ENCODE data around the gene GPBAR1.
"Not testable (repeated sequence)": the region's sequence is repeated elsewhere in the genome, so short reads cannot be mapped to it uniquely, and the experiment has no call there.

The GPBAR1 gene

DNA sequence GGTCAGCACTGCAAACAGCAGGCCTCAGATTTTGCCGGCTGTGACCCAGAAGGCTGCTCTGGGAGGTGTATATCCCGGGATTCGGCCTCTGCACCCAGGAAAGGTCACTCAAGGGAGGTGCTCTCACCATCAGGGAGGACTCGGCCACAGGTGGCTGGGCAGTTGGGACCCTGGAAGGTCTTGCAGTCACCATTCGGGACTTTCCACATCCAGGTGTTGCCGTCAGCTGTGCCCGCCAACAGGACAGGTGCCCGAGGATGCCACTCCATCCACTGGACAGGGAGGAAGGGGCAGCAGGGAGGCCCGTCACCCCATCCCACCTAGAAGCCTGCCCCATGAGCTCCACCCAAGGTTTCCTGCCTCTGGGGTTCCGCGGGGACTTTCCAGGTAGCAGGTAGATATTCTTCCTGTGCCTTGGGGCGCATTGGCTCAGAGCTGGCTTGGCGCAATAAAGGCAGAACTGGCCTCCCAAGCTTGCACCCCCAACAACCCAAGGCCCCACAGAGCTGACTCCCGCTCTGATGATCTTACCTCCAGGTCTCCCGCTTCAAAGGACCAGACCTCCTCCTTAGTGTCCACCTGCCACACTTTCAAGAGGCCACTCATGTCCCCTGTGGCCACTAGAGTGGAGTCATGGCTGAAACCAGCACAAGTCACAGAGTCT is 5.6 kb downstream of the GPBAR1 start:
- DNase-seq = no peak

DNA sequence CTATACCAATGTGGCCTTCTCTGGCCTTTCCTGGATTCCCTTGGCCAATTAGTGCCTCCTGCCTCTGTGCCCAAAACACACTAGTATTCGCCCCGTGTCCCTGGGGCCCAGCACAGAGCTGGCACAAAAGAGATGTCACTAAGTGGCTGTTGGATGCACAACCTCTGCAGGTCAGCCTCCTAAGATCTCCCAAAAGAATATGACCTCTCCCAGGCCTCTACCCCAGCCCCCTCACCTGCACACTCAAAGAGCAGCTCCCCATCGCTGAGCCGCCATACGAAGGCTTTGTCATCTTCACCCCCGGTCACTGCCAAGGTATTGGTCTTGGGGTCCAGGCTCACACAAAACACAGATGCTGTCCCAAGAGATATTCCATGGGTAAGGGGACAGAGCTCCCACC is 6.4 kb downstream of the GPBAR1 start:
- DNase-seq = no peak

DNA sequence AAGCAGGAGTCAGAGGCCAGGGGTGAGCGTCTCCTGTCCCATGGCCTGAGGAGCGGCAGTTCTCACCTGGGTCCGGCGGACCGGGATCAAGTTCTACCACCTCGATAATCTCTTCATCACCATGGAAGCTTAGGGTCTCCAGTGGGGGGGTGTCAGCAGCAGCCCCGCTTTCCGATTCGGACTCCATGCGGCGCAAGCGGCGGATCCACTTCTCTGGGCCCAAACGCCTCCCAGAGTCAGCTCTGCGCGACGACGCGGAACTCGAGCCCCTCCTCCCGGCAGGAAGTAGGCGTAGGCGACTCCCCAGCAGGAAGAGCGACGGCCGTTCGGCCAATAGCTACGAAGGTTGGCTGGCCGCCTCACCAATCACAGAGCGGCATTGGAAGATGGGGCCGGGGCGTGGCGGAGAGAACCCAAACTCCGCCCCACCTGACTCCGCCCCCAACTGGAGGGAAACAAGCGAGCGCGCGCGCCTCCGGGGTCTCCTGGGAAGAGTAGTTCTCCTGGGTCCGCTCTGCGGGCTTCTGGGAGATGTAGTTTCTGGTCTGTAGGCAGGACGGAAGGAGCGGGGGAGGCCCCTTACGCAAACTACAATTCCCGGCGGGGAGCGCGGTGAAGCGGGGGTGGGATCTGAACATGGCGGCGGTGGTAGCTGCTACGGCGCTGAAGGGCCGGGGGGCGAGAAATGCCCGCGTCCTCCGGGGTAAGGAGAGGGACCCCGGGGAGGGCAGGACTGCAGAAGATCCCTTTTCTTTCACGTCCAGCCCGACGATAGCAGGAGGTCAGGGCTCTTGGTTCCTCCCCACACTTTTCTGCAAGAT is 9.3 kb downstream of the GPBAR1 start, which contains the start of the genes AAMP and PNKD:
Gene AAMP (minus strand): TSS at position 238 of the 821 bp plus-strand sequence. CDS start 51 bp downstream, at position 187.
Gene PNKD (plus strand): TSS at position 620 of the 821 bp plus-strand sequence. CDS start 17 bp downstream, at position 637.
- peak; percentile 94 to 100 (median 100) for DNase-seq

DNA sequence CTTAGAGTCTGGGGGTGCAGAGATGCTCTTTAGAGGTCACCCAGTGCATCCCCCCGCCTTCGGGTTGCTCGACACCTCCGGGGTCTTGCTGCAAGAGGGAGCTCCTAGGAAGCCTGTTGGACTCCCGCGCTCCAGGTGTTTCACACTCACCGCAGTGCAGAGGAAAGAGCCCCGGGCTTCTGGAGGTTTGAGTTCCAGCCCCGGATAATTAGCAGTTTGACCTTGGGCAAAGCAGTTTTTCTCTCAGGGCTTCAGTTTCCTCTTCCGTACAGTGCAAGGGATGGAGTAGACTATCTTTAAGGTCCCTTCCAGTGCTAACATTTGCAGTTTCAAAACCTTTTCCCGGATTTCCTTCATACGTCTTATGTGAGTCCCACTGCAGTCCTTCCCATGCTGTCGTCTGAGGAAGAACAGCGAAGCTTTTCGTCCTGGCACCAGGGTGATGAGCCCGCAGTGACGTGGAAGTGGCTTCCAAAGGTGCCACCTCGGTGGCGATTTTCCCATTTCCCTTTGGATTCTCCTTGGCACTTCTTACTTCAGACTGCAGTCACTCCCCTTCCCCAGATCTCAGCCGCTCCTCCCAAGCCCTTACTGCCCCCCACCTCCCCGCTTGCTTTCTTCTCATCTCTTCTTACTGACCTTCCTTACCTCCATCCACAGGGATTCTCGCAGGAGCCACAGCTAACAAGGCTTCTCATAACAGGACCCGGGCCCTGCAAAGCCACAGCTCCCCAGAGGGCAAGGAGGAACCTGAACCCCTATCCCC is 10.1 kb downstream of the GPBAR1 start:
- peak in 4 of 56 donors; percentile 56 to 80 (median 64) for DNase-seq

DNA sequence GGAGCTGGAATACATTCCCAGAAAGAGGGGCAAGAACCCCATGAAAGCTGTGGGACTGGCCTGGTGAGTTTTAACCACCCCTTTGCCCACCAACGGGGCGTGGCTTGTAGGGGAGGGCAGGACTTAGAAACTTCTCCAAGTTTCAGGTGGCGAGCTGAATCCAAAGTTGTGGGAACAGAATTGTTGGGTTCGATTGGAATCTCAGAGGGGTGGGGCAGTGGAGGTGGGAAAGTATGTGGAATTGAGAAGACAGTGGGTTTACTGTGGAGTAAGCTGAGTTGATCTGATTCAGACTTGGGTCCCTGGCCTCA is 10.6 kb downstream of the GPBAR1 start:
- no peak for DNase-seq

DNA sequence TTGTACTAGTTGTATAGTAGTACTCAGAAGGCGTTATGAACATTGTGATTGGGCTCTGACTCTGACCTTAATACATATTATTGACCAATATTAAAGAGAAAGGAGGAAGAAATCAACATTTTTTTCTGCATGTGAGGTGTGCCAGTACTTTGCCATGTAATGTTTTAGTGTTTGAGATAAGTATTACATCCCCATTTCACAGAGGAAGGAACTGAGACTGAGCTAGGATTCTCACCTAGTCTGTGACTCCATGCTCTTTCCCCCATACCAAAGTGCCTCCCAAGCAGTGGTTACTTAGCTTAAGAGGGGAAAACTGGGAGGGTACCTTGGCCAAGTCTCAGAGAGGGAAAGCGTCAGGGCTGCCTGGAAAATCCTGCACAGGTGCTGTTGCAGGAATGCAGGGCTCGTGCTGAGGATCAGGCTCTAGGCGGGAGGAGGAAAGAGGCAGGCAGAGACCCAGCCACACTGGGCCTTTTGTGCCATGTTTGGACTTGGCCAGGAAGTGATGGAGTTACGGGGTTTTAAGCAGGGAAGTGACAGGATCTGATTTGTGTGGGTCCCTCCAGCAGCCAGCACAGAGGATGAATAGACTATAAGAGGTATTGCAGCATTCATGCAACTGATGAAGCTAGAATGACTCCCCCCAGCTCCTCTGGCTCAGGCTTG is 11.2 kb downstream of the GPBAR1 start:
- no peak for DNase-seq

DNA sequence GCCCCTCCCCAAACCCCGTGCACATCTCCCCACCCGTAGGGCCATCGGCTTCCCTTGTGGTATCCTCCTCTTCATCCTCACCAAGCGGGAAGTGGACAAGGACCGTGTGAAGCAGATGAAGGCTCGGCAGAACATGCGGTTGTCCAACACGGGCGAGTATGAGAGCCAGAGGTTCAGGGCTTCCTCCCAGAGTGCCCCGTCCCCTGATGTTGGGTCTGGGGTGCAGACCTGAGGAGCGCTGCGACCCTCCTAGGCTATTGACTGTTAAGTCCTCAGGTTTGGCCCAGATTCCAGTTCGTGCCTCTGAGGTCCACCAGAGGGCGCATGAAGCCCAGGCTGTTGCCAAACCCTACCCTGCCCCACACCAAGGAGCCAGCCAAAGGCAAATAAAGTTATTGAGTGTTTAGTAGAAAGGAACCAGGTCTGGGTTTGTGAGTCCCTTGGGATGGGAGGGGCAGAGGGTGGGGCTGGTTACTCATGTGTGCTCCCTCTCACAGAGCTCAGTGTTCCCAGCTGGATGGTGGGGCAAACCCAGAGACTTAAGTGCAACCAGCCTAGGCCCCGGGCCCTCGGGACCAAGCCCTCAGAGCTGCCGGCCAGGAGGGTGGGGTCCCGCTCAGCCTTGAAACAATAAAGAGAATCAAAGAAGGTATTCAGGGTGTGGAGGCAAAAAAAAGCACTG is 11.9 kb downstream of the GPBAR1 start:
- peak in 53 of 56 donors; percentile 27 to 86 (median 65) for DNase-seq

DNA sequence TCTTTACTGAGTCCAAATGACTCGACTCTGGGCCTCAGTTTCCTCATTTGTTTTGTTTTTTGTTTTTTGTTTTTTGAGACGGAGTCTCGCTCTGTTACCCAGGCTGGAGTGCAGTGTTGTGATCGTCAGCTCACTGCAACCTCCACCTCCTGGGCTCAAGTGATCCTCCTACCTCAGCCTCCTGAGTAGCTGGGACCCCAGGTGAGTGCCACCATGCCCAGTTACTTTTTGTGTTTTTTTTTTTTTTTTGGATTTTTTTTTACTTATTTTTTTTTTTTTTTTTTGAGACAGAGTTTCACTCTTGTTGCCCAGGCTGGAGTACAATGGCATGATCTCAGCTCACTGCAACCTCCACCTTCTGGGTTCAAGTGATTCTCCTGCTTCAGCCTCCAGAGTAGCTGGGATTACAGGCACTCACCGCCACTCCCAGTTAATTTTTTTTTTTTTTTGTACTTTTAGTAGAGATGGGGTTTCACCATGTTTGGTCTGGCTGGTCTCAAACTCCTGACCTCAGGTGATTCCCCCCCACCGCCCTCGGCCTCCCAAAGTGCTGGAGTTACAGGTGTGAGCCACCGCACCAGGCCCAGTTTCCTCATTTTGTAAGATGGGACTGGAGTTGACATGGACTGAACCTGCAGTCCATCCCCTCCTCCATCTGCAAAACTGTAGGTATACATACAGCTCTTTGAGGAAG is 12.5 kb downstream of the GPBAR1 start:
- DNase-seq = not testable (repeated sequence)

DNA sequence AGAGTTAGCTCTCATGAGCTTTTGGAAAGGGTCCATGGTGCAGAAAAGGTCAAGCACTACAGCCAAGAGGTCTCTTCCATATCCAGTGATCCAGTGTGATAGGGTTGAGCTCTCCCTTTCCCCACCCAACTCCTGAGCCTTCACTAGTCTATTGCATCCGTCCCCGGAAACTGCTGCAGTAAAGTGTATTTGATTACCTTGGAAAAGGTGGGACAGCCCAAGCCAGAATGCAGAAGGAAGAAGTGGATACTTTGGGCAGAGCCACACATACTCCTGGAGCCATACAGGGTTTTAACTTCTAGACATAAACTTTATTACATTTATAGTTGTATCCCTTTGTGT is 13.1 kb downstream of the GPBAR1 start:
- no peak for DNase-seq

DNA sequence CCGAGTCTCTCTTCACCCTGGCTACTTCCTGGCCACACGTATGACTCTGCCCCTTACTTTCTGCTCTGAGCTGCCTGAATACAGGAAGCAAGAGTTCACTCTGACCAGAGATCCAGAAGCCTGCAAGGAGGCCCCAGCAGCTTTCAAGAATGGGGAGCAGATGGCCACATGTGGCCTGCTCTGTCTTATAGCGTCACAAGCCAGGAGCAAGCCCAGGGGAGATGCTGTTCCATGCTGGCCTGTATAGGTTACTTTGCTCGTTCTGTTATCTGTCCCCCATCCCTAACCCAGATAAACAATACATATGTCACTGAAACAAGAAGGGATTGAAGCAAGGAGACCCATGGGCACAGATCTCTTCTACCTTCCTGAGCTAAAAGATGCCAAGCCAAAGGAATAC is 13.8 kb downstream of the GPBAR1 start:
- no peak for DNase-seq

DNA sequence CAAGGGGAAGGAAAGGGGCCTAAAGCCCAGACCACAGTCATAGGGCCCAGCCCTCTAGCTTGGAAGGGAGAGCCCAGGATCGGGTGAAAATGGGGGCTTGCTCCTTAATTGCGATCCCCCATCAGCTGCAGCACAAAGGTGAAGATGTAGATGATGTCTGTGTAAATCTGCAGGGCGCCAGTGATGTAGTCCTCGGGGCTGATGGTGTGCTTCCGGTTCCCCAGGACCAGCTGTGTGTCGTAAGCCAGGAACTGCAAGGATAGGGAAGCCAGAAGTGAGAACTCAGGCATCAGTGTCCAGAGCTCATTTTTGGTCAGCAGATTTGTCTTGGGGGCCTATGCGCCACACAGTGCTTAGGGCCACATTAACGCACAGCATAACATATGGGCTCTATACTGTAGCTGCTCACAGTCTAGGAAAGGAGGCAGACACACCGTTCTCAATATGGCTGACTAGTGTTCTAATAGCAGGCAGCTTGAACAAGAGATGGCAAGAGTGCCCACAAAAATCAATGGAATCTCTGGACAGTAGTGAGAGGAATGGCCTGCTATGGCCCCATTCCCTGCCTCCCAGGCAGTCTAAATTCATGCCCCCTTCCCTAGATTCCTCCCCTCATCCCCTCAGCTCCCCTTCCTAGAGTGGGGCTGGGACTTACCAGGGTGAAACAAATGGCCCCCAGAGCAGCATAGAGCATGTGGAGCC is 14.7 kb downstream of the GPBAR1 start:
- DNase-seq = no peak

DNA sequence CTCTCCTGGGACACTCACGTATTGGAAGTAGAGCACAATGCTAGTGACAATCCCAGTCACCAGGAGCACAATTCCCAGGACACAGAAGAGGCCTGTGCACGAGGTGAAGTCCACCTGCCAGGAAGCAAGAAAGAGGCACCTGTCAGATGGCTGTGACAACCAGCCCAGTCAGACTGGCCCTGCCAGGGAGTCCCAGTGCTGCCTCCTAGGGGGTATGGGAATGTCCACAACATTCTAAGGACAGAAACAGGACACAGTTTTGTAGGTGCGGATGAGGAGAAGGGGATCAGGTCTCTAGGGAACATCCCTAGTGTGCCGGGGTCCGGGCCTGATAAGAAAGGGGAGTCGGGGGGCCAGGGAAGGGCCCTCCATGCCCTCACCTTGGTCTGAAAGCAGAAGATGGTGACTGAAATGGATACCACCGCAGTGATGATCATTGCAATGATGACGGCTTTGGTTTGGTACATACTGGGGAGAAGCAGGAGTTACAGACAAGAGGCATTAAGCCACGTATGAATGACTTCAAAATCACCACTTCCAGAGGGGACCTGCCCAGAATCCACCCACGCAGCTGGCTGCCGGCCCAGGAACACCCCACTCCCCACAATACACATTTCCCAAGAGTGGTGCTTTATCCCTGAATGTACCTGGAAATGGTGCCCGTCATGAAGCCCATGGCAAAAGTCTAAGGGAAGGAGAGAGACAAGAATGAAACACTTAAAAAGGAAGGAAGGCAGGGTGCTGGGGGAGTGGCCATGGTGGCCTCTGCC is 16.4 kb downstream of the GPBAR1 start:
- no peak for DNase-seq

DNA sequence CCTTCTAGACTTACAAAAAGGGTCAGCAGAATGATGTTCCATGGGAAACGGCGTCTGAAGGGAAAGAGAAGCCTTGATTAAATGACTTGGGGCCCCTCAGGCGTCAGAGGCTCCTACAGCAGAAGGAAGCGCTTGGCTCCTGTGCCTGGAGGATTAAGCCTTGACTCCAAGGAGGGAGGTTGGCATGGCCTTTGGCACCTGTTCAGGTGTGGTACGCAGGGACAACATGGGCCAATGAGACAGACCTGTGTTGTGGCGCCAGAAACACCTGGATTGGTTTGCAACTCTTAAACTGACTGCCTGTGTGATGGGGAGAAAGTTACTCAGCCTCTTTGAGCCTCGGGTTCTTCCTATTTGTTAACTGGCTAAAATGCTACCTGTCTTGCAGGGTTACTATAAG is 17.1 kb downstream of the GPBAR1 start:
- no peak for DNase-seq

DNA sequence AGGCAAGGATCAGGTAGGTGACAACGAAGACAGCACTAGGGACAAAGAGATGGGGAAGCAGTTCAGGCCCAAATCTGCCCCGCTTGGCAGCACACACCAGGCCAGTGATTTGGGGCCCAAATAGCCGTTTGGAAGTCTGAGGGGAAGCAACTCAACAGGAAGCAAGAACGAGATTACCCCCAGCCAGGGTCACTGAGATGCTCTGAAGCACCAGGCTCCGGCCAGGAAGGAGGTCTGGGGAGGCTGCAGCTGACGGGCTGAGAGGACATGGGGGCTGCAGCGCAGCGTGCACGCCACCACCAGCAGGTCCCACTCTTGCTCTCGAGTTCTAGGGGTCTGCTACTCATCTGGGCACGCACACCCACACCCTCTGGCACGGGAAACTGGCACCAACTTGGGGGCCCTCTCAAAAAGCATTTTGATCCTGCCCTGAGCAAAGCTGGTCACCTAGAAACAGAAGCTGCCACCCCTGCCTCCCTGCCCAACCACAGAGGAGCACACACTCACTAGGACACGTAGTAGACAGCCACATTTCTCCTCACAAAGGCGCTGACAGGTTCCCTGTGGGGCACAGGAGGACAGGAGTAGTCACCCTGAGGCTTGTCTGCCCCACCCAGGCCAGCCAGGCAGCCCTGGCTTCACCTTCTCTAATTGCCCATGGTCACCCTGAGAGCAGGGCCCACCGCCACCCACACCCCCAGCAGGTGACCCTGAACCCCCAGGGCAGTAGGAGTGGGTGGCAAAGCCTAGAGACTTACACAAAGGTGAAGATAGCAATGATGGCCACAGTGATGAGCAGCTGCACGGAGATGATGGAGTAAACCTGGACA is 17.9 kb downstream of the GPBAR1 start:
- DNase-seq = no peak

DNA sequence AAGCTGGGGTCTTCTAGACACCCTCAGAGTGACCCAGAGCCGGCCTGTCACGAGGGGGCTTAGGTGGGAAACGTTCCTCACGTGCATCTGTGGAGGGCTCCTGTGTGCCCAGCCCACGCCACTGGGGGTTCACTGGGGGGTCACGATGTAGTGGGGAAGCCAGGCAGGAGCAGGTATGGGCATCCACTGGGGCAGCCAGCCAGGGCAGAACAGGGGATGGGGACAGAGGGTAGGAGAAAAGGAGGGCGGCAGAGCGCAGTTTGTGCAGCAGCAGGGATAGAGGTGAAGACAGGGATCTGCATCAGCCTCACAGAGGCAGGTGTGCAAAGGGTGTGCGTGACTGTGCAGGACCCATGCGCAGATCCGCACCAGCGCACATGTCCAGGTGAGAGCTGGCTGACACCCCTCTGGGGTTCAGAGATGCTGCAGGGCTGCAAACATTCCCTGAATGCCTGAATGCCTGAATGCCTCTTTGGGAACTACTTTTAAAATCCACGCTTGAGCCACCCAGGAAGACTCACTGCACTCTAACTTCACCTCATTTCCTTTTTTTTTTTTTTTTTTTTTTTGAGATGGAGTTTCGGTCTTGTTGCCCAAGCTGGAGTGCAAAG is 19.6 kb downstream of the GPBAR1 start:
- no peak for DNase-seq

DNA sequence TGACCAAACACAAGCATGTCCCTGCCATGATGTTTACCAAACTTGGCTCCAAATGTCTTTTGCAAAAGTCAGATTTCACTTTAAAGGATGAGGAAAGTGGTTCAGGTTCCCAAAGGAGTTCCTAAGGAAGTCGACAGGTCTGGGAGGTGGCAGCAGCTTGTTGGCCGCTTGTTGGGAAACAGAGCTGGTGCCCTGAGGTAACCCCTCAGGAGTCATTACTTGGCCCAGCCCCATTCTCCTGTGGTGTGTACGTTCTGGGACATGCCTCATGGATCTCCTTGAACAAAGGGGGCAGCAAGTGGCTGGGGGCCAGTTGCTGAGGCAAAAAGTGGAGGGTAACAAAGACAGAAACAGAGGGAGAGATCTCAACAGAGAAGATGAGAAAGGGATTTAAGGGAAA is 20.6 kb downstream of the GPBAR1 start:
- DNase-seq = no peak

DNA sequence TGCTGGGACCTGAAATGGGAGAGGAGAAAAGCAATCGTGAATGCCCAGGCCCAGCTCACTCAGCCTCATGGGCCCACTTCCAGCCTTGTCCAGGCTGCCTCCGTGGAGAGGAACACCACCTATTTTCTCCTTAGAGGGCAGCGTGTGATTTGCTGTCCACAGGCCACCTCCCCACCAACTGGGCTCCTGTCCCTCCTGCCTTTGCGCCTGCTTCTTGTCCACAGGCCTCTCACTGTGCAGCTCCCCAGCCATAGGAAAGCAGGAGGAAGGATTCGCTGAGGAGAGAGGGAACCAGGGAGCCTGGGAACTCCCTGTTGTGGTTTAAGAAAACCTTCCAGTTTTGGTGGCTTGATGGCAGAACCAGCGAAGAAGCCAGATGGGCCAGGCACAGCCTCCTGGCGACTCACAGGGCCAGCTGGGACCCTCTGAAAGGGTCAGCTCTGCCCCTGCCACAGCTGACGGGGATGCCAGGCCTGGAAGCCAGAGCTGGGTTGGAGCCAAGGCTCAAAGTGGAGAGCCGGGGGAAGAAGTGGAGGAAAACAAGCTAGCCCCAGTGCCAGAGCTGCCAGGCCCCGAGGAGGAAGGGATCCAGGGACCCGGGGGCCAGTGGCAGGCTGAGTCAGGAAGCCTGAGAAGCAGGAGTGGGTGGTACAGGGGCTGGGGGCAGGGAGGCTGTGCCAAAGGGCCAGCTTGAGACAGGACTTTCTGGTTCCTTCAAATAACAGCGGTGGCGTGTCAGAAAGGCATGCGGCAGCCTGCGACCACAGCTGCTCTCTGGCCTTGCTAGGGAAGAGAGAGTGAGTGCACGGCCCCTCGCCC is 21.6 kb downstream of the GPBAR1 start:
- DNase-seq = peak in 44 of 56 donors; percentile 22 to 76 (median 46)
